Smooth muscle cell of the coronary artery (primary cell): ENCODE measurements around the gene ZDHHC18. TPM values are rescaled to one million over a fixed set of nuclear protein-coding genes. Genes with fewer than 3 reads are reported as not detected.

Source experiments
- total RNA-seq: library from RNA; depleted of rRNA; stranded (reverse); fragments of >200 nt; gene quantifications from 2 replicates; pipeline ENCODE4 v1.2.3, GENCODE V29; 2014; ENCODE audit warnings: low replicate concordance

ZDHHC18 gene
- 4.1 and 6.4 TPM in 2 replicates for total RNA-seq

GRCh38 chr1:26826261-26827105 lies at the start of gene ZDHHC18:
TSS of gene ZDHHC18 (plus strand) at chr1:26826688. CDS start at chr1:26826805, 117 bp downstream.

GRCh38 chr1:26787706-26788514 lies 38.6 kb upstream of the ZDHHC18 start, which contains the start of gene PIGV:
TSS of gene PIGV (plus strand) at chr1:26787950. CDS start at chr1:26790816, 2,866 bp downstream.

GRCh38 chr1:26862781-26863684 lies 36.5 kb downstream of the ZDHHC18 start, which contains the start of gene SFN:
TSS of gene SFN (plus strand) at chr1:26863149. CDS start at chr1:26863213, 64 bp downstream.

GRCh38 chr1:26889551-26890466 lies 63.3 kb downstream of the ZDHHC18 start, which contains the start of gene GPN2:
TSS of gene GPN2 (minus strand) at chr1:26890283. CDS start at chr1:26890096, 187 bp downstream.

GRCh38 chr1:26900001-26900814 lies 73.7 kb downstream of the ZDHHC18 start, which contains the start of gene GPATCH3:
TSS of gene GPATCH3 (minus strand) at chr1:26900467. CDS start at chr1:26900442, 25 bp downstream.

Other genes with a start within 250 kb of the ZDHHC18 start
- gene ARID1A, start 130.7 kb upstream of the ZDHHC18 start, total RNA-seq, result 6.3 and 8.3 TPM in 2 replicates
- gene PIGV, start 38.7 kb upstream of the ZDHHC18 start, total RNA-seq, result 6.0 and 11.4 TPM in 2 replicates
- 0.23 and 2.3 TPM in 2 replicates for gene SFN, start 36.5 kb downstream of the ZDHHC18 start, total RNA-seq
- 10.7 and 13.1 TPM in 2 replicates for gene GPN2, start 63.6 kb downstream of the ZDHHC18 start, total RNA-seq
- 8.3 and 10.9 TPM in 2 replicates for gene GPATCH3, start 73.8 kb downstream of the ZDHHC18 start, total RNA-seq
- not detected in 2 replicates for gene NR0B2, start 87.3 kb downstream of the ZDHHC18 start, total RNA-seq
- 31.3 and 49.4 TPM in 2 replicates for gene NUDC, start 95.1 kb downstream of the ZDHHC18 start, total RNA-seq
- not detected in 2 replicates for gene KDF1, start 133.8 kb downstream of the ZDHHC18 start, total RNA-seq
- gene TRNP1, start 167.0 kb downstream of the ZDHHC18 start, total RNA-seq, result 5.3 and 11.7 TPM in 2 replicates
- gene TENT5B, start 186.2 kb downstream of the ZDHHC18 start, total RNA-seq, result 3.7 and 3.9 TPM in 2 replicates